DOHH2 (cell line): ENCODE measurements around the gene RBP5.

ENCODE experiments used
- EZH2phosphoT487 ChIP-seq: fragments of 200-600 bp; sonication (generic); IDR thresholded peaks from 2 replicates; pipeline ENCODE4 v1.6.1; 2017; ENCODE audit warnings: borderline replicate concordance, mild to moderate bottlenecking, antibody characterized with exemption, low read length, moderate library complexity, mixed read lengths
- TF ChIP-seq, protein P1 (sequence below): fragments of 200-600 bp; sonication (generic); IDR thresholded peaks from one replicate; pipeline ENCODE4 v1.5.1; 2014; ENCODE audit warnings: antibody characterized with exemption, mild to moderate bottlenecking, low read depth, low read length; ENCODE audit not compliant: poor library complexity, severe bottlenecking

DNA sequence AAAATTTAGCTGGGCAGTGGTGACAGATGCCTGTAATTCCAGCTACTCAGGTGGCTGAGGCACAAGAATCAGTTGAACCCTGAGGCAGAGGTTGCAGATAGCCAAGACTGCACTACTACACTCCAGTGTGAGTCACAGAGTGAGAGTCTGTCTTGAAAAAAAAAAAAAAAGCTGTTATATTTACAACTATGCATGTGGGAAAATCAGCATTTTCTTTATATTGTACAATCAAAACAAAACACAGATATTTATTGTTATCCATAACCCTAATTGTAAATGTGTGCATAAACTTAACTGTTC, 48.9 kb downstream of the RBP5 start:
- TF ChIP-seq, protein P1, sequence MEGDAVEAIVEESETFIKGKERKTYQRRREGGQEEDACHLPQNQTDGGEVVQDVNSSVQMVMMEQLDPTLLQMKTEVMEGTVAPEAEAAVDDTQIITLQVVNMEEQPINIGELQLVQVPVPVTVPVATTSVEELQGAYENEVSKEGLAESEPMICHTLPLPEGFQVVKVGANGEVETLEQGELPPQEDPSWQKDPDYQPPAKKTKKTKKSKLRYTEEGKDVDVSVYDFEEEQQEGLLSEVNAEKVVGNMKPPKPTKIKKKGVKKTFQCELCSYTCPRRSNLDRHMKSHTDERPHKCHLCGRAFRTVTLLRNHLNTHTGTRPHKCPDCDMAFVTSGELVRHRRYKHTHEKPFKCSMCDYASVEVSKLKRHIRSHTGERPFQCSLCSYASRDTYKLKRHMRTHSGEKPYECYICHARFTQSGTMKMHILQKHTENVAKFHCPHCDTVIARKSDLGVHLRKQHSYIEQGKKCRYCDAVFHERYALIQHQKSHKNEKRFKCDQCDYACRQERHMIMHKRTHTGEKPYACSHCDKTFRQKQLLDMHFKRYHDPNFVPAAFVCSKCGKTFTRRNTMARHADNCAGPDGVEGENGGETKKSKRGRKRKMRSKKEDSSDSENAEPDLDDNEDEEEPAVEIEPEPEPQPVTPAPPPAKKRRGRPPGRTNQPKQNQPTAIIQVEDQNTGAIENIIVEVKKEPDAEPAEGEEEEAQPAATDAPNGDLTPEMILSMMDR: no peak
- TF ChIP-seq EZH2phosphoT487: no peak
